Activated effector memory CD4-positive, alpha-beta T cell treated with Interleukin-2 at 50 U/mL for 16 hours (primary cell): ENCODE results near the gene ANKRD66.

Experiments used
- DNase-seq: peaks from one replicate; pipeline ENCODE4 v3.0.0-alpha.2; 2020

ANKRD66 gene

DNA sequence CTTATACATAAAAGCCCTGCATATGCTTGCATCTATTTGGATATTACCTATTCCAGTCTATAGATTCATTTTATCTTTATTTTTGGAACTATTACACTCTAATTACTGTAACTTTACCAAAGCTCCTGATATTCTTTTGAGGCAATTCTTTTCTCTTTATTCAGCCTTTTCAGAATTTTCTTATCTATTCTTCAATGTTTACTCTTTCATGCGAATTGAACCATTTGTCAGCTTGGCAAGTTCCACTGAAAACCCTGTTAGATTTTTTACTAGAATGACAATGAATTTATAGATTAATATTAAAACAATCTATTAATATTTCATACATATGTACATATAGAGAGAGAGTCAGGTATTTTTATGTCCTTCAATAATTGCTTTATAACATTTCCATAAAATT is 45.9 kb downstream of the ANKRD66 start:
- no peak for DNase-seq

DNA sequence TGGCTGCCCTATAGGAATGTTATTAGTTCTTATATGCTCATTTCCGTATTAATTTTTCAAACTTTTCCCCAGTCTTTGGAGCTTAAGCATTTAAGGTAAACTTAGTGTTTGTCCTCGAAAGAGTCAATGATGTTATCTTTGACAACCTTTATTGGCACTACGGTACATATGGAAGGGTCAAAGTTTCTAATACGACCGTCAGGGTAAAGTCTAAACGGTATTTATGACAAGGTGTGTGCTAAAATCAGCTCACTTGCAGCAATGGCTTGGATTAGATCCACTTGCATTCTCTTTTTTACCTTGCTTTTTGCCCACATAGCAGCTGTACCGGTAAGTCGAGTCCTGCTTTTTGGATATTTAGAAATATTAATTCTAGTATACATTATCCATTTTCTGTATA is 46.4 kb downstream of the ANKRD66 start, which contains the start of gene MEP1A:
Gene MEP1A (plus strand): TSS at position 252 of the 400 bp plus-strand sequence. CDS start 10 bp downstream, at position 262.
- no peak for DNase-seq

- no peak for DNase-seq
Observed at GRCh38 chr6:46794068-46794467, 47.3 kb downstream of the ANKRD66 start.

GRCh38 chr6:46795816-46796215 is 49.1 kb downstream of the ANKRD66 start:
- no peak for DNase-seq

DNA sequence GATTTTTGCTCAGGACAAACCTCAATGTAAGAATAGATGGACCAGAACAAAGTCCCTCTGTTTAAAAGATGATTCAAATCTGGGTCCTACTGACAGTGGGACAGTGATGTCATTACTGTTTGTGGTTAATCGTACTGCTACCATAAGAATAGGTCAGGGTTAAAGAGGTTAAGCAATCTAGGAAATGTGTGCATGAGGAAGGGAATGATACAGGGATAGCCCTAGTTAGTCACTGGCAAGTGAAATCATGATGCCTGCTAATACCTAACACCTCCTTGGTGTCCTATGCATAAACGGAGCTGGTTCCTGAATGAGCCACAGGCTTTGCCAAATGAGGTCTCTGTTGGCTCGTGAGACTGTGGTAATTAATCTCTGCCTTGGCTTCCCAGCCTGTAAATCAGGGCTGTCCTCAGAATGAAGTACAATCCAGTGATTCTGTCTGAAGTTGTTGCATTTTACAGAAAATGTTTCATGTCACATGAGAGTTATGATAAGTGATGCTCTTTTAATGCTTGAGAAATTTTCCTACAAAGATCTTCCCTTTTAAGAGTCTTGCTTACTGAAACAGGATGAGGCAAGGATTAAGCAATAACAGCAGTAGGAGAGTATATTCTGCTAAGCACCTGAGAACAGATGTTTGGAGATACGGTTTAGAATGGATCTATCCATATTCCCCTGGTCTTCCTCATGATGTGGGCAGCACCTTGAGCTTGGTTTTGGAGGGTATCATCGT is 50.3 kb downstream of the ANKRD66 start:
- no peak for DNase-seq

DNA sequence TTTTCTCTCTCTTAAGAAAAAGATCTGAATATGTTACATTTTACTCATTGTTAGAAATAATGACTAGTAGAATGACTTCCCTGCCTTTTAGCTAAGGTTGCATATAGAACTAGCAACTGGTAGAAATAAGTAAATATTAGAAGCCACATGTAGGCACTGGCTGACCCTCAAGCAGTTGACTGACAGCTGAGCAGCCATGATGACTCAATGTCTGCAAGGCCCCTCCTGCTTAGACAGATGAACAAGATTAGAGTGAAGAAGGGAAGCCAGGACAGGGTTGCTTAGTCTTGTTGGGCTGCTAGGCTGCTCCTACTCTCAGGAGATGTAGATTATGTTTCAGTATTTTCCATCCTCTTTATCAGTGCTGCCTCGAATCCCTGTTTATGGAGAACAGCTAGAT is 52.9 kb downstream of the ANKRD66 start:
- no peak for DNase-seq

DNA sequence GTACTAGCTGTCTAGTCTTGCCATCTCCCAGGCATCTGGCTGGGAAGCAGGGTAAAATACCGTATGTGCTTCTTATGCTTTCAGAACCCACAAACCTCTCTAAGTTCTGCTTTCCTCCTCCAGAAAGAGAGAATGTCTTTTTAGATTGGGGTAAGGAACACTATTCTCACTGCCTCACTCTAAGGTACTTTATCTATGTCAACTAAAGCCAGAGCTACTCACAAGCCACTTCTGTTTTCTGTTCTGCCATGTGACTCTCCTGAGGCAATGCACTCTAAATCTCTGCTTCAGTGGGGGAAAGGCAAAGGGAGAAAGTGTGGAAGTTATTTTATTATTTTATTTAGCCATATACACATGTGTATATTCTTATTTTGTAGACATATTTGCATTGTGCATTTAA is 62.1 kb downstream of the ANKRD66 start:
- DNase-seq: no peak
